Activated naive CD8-positive, alpha-beta T cell (primary cell): ENCODE measurements around the gene ZSCAN23.
"Not testable (repeated sequence)": the region's sequence is repeated elsewhere in the genome, so short reads cannot be mapped to it uniquely, and the experiment has no call there.

Experiments used
- H3K27ac Mint-ChIP-seq: one replicate; pipeline ENCODE4 v1.8.0; 2021; ENCODE audit warnings: mixed read lengths
- H3K27me3 Mint-ChIP-seq: one replicate; pipeline ENCODE4 v1.8.0; 2021; ENCODE audit warnings: mixed read lengths
- H3K36me3 Mint-ChIP-seq: one replicate; pipeline ENCODE4 v1.8.0; 2021; ENCODE audit warnings: mixed read lengths
- H3K4me1 Mint-ChIP-seq: one replicate; pipeline ENCODE4 v1.8.0; 2021; ENCODE audit warnings: low read depth, mixed read lengths
- H3K4me3 Mint-ChIP-seq: one replicate; pipeline ENCODE4 v1.8.0; 2021; ENCODE audit warnings: mild to moderate bottlenecking, mixed read lengths
- H3K9me3 Mint-ChIP-seq: one replicate; pipeline ENCODE4 v1.8.0; 2021; ENCODE audit warnings: low read depth, mixed read lengths

The ZSCAN23 gene

GRCh38 chr6:28462401-28462800, 19.1 kb upstream of the ZSCAN23 start:
- H3K36me3 Mint-ChIP-seq: no peaks in the 10 kb centered on the region
- H3K27me3 Mint-ChIP-seq: peaks cover 30% of the 10 kb centered on the region
- H3K4me1 Mint-ChIP-seq: peaks cover 7% of the 10 kb centered on the region
- no peak overlapping the region for H3K27ac Mint-ChIP-seq
- H3K4me3 Mint-ChIP-seq: no peak overlapping the region
- H3K9me3 Mint-ChIP-seq: no peaks in the 10 kb centered on the region

- H3K36me3 Mint-ChIP-seq: no peaks in the 10 kb centered on the region
- H3K4me3 Mint-ChIP-seq: no peak overlapping the region
- H3K9me3 Mint-ChIP-seq: no peaks in the 10 kb centered on the region
- peaks cover 7% of the 10 kb centered on the region for H3K4me1 Mint-ChIP-seq
- no peak overlapping the region for H3K27ac Mint-ChIP-seq
- peaks cover 29% of the 10 kb centered on the region for H3K27me3 Mint-ChIP-seq
These were observed 15.3 kb upstream of the ZSCAN23 start for GRCh38 chr6:28458568-28458967.

- Mint-ChIP-seq H3K4me1 (peaks cover 31% of the 10 kb centered on the region), H3K9me3 (no peaks in the 10 kb centered on the region), H3K36me3 (no peaks in the 10 kb centered on the region), H3K27ac (peak overlapping the region; percentile 28), H3K27me3 (peaks cover 7% of the 10 kb centered on the region), H3K4me3 (no peak overlapping the region)
These were observed 5.8 kb upstream of the ZSCAN23 start for GRCh38 chr6:28449056-28449455.

DNA sequence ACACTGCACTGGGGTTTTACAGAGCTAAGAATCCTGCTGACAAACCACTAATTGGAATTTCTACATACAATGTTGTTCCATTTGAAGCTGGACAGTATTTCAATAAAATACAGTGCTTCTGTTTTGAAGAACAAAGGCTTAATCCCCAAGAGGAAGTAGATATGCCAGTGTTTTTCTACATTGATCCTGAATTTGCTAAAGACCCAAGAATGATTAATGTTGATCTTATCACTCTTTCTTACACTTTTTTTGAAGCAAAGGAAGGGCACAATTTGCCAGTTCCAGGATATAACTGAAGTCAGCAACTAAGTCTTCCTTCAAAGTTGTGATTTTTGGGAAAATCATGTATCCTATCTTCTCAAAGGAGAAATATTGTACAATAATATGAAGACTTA, 4.2 kb upstream of the ZSCAN23 start:
- H3K9me3 Mint-ChIP-seq, H3K27ac Mint-ChIP-seq, H3K36me3 Mint-ChIP-seq, H3K27me3 Mint-ChIP-seq: not testable (repeated sequence)
- Mint-ChIP-seq H3K4me3 (peak overlapping the region; percentile 91), H3K4me1 (peaks cover 45% of the 10 kb centered on the region)

GRCh38 chr6:28446818-28447511, 3.7 kb upstream of the ZSCAN23 start:
- H3K9me3 Mint-ChIP-seq: no peaks in the 10 kb centered on the region
- peak overlapping the region; percentile 91 for H3K4me3 Mint-ChIP-seq
- H3K36me3 Mint-ChIP-seq: no peaks in the 10 kb centered on the region
- peak overlapping the region; percentile 47 for H3K27ac Mint-ChIP-seq
- H3K27me3 Mint-ChIP-seq: peaks cover 7% of the 10 kb centered on the region
- peaks cover 45% of the 10 kb centered on the region for H3K4me1 Mint-ChIP-seq

DNA sequence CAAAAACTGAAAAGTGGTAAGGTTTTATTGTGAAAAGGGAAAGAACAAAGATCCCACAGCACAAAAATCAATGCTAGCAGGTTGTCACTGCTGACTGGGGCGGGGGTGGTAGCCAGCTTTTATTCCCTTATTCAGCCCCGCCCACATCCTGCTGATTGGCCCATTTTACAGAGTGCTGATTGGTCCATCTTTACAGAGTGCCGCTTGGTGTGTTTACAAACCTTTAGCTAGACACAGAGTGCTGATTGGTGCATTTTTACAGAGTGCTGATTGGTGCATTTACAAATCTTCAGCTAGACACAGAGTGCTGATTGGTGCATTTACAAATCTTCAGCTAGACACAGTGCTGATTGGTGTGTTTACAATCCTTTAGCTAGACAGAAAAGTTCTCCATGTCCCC, 1.5 kb upstream of the ZSCAN23 start:
- H3K27ac Mint-ChIP-seq: peak overlapping the region; percentile 92
- not testable (repeated sequence) for H3K27me3 Mint-ChIP-seq, H3K9me3 Mint-ChIP-seq, H3K36me3 Mint-ChIP-seq
- peaks cover 45% of the 10 kb centered on the region for H3K4me1 Mint-ChIP-seq
- H3K4me3 Mint-ChIP-seq: peak overlapping the region; percentile 99

DNA sequence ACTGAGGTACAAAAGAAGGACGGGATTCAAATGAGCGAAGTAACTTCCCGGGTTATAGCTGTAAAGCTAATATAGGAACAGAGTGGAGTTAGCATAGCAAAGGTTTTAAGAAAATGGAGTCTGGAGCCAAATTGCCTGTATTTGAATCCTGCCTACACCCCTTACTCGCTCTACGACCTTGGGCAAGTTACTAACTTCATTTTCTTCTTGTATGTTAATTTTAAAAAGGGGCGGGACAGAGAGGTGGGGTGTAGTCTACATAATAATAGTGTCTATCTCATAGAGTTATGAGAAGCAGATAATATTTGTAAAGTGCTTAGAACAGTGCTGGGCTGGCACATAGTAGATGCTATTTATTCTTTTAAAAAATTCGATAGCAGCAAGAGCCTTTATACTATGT, 705 bp downstream of the ZSCAN23 start:
- H3K4me1 Mint-ChIP-seq: peaks cover 32% of the 10 kb centered on the region

GRCh38 chr6:28436404-28436803, 6.9 kb downstream of the ZSCAN23 start:
- Mint-ChIP-seq H3K4me3 (no peak overlapping the region), H3K27ac (no peak overlapping the region), H3K36me3 (peaks cover 8% of the 10 kb centered on the region), H3K4me1 (no peaks in the 10 kb centered on the region), H3K9me3 (no peaks in the 10 kb centered on the region), H3K27me3 (no peaks in the 10 kb centered on the region)

More for the DNA sequence above, 705 bp downstream of the ZSCAN23 start:
- peak overlapping the region; percentile 99 for H3K4me3 Mint-ChIP-seq
- H3K9me3 Mint-ChIP-seq: no peaks in the 10 kb centered on the region
- peaks cover 2% of the 10 kb centered on the region for H3K36me3 Mint-ChIP-seq
- H3K27me3 Mint-ChIP-seq: peaks cover 7% of the 10 kb centered on the region
- peak overlapping the region; percentile 92 for H3K27ac Mint-ChIP-seq

GRCh38 chr6:28433119-28433518, 10.2 kb downstream of the ZSCAN23 start:
- no peak overlapping the region for H3K27ac Mint-ChIP-seq
- H3K4me1 Mint-ChIP-seq: no peaks in the 10 kb centered on the region
- H3K4me3 Mint-ChIP-seq: no peak overlapping the region
- H3K27me3 Mint-ChIP-seq: no peaks in the 10 kb centered on the region
- H3K36me3 Mint-ChIP-seq: peaks cover 7% of the 10 kb centered on the region
- no peaks in the 10 kb centered on the region for H3K9me3 Mint-ChIP-seq

DNA sequence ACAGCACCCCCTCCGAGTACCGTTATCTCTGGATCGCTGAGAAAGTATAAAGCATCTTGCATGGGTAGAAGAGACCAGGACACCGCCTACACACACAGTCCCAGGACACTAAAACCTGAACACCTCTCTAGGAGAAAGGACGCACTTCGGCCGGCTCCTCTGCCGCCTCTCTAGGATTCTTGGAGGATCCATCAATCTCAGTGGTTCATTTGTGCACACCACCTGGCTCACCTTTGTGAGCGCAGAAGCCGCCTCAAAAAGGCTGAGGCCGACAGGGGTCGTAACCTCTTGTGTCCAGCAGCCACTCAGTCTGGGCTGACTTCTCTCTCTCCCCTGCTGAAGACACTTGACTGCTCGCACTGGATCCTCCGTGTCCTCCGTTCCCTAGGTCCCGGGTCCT, 13.5 kb downstream of the ZSCAN23 start:
- peaks cover 3% of the 10 kb centered on the region for H3K36me3 Mint-ChIP-seq
- peaks cover 3% of the 10 kb centered on the region for H3K9me3 Mint-ChIP-seq
- no peak overlapping the region for H3K27ac Mint-ChIP-seq
- peaks cover 13% of the 10 kb centered on the region for H3K4me1 Mint-ChIP-seq
- H3K27me3 Mint-ChIP-seq: no peaks in the 10 kb centered on the region
- no peak overlapping the region for H3K4me3 Mint-ChIP-seq

- peak overlapping the region; percentile 30 for H3K4me3 Mint-ChIP-seq
- H3K27me3 Mint-ChIP-seq: no peaks in the 10 kb centered on the region
- H3K9me3 Mint-ChIP-seq: peaks cover 8% of the 10 kb centered on the region
- peak overlapping the region; percentile 72 for H3K27ac Mint-ChIP-seq
- H3K4me1 Mint-ChIP-seq: peaks cover 16% of the 10 kb centered on the region
- peaks cover 11% of the 10 kb centered on the region for H3K36me3 Mint-ChIP-seq
These were observed 17.2 kb downstream of the ZSCAN23 start for GRCh38 chr6:28425944-28426541.

- Mint-ChIP-seq H3K4me1 (peaks cover 16% of the 10 kb centered on the region), H3K9me3 (peaks cover 8% of the 10 kb centered on the region), H3K27ac (no peak overlapping the region), H3K36me3 (peaks cover 18% of the 10 kb centered on the region), H3K27me3 (peaks cover 2% of the 10 kb centered on the region), H3K4me3 (no peak overlapping the region)
These were observed 19.1 kb downstream of the ZSCAN23 start for GRCh38 chr6:28424163-28424562.

DNA sequence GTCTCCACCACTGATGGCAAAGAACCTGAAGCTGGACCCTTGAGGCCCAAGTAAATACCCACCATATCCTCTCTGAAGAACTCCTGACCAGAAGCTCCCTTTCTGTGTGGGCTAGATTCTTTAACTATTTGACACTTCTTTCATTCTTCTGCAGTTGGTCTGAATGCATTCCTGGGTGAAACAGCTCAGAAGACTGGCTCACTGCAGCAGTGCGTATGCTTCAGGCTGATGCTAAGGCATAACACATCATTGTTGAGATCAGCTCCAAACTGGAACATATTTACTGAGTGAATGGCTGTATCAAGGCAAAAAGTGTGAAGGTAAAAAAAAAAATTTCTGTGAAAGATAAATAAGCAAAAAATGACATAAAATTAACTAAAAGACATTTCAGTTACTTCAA, 19.7 kb downstream of the ZSCAN23 start:
- H3K36me3 Mint-ChIP-seq: peaks cover 18% of the 10 kb centered on the region
- peaks cover 16% of the 10 kb centered on the region for H3K4me1 Mint-ChIP-seq
- H3K9me3 Mint-ChIP-seq: peaks cover 8% of the 10 kb centered on the region
- no peak overlapping the region for H3K4me3 Mint-ChIP-seq
- H3K27me3 Mint-ChIP-seq: peaks cover 2% of the 10 kb centered on the region
- H3K27ac Mint-ChIP-seq: no peak overlapping the region

GRCh38 chr6:28413681-28414080, 29.6 kb downstream of the ZSCAN23 start:
- Mint-ChIP-seq H3K36me3 (no peaks in the 10 kb centered on the region), H3K9me3 (no peaks in the 10 kb centered on the region), H3K27me3 (peaks cover 20% of the 10 kb centered on the region), H3K4me3 (no peak overlapping the region), H3K4me1 (no peaks in the 10 kb centered on the region), H3K27ac (no peak overlapping the region)

GRCh38 chr6:28410767-28411166, 32.5 kb downstream of the ZSCAN23 start:
- Mint-ChIP-seq H3K27ac (no peak overlapping the region), H3K4me1 (no peaks in the 10 kb centered on the region), H3K36me3 (no peaks in the 10 kb centered on the region), H3K27me3 (peaks cover 27% of the 10 kb centered on the region), H3K4me3 (no peak overlapping the region), H3K9me3 (no peaks in the 10 kb centered on the region)
